Bronchial epithelial cell (primary cell): Measurements from ENCODE around the gene DST. TPM values are rescaled to one million over a fixed set of nuclear protein-coding genes. Genes with fewer than 3 reads are reported as not detected.

Source experiments
- DNase-seq: peaks from one replicate; pipeline ENCODE4 v3.0.0-alpha.2; 2010; ENCODE audit warnings: low read depth
- FAIRE-seq: peaks from 2 replicates; lab custom pipeline; 2011; peaks lifted over from hg19 to GRCh38; lab: Jason Lieb, UNC
- H3K27me3 ChIP-seq: 2 replicates; pipeline ENCODE4 v1.5.1; 2011; ENCODE audit warnings: low read length; ENCODE audit not compliant: control insufficient read depth, insufficient read depth
- H3K36me3 ChIP-seq: 2 replicates; pipeline ENCODE4 v1.5.1; 2011; ENCODE audit warnings: low read length; ENCODE audit not compliant: control insufficient read depth, insufficient read depth
- H3K4me3 ChIP-seq: 2 replicates; pipeline ENCODE4 v1.5.1; 2011; ENCODE audit warnings: mild to moderate bottlenecking, low read depth, low read length, control low read depth
- total RNA-seq: library from RNA; depleted of rRNA; stranded (reverse); fragments of >200 nt; gene quantifications from 2 replicates; pipeline ENCODE4 v1.2.1, GENCODE V29; 2014
- TF ChIP-seq, protein P1 (sequence below): IDR thresholded peaks from 2 replicates; pipeline ENCODE4 v1.5.1; 2011; ENCODE audit warnings: mild to moderate bottlenecking, moderate library complexity, low read length, control low read depth, inconsistent platforms; ENCODE audit not compliant: insufficient read depth, severe bottlenecking

DST gene
- total RNA-seq, 1 donor from 2014 or later, result 450 TPM

DNA sequence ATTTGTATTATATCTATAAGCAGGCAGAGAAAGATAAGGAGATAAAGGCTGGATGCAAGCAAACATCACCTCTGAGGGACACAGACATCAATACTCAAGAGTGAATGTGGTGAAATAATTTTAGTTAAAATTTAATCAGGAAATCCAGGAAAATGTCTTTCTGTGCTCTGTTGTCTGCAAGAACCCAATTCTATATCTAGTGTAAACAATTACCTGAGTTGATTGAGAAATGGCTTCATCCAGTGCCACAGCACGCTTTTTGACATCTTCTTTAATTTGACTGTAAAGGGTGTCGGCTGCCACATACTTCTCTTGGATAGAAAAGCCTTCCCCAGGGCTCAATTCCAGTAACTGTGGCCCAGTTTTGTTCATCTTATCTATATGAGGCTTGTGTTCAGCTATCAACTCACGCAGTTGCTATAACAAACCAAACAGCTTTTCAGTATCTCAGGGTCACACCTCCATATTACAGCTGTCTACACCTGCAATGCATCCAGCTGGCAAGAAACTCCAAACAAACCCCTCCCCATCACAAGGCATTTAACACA lies 131.6 kb downstream of the DST start:
- no peak for DNase-seq
- H3K27me3 ChIP-seq, result no peaks in the 10 kb centered on the region
- H3K4me3 ChIP-seq, result no peak overlapping the region
- H3K36me3 ChIP-seq, result peaks cover 7% of the 10 kb centered on the region
- TF ChIP-seq, protein P1, sequence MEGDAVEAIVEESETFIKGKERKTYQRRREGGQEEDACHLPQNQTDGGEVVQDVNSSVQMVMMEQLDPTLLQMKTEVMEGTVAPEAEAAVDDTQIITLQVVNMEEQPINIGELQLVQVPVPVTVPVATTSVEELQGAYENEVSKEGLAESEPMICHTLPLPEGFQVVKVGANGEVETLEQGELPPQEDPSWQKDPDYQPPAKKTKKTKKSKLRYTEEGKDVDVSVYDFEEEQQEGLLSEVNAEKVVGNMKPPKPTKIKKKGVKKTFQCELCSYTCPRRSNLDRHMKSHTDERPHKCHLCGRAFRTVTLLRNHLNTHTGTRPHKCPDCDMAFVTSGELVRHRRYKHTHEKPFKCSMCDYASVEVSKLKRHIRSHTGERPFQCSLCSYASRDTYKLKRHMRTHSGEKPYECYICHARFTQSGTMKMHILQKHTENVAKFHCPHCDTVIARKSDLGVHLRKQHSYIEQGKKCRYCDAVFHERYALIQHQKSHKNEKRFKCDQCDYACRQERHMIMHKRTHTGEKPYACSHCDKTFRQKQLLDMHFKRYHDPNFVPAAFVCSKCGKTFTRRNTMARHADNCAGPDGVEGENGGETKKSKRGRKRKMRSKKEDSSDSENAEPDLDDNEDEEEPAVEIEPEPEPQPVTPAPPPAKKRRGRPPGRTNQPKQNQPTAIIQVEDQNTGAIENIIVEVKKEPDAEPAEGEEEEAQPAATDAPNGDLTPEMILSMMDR, result no peak
- FAIRE-seq, result no peak

DNA sequence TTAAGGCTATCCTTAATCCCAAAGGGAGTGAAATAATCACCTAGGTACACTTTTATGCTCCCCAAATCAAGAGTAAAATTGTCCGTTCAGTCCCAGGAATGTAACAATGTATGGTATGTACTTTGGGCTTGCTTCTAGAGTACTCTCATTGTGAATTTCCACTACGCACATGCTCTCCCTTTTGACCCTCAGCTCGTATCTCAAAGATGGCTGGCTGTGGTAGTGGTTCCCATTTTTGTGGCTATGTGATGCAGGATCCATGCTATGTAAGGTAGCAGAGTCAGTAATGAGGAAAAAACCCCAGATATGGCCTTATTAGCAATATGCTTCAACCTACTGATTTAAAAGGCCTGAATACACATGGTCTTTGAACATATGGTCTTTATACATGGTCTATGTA lies 133.7 kb downstream of the DST start:
- H3K4me3 ChIP-seq, result no peak overlapping the region
- FAIRE-seq, result no peak
- peaks cover 7% of the 10 kb centered on the region for H3K36me3 ChIP-seq
- DNase-seq, result no peak
- TF ChIP-seq, protein P1, result no peak
- no peaks in the 10 kb centered on the region for H3K27me3 ChIP-seq

DNA sequence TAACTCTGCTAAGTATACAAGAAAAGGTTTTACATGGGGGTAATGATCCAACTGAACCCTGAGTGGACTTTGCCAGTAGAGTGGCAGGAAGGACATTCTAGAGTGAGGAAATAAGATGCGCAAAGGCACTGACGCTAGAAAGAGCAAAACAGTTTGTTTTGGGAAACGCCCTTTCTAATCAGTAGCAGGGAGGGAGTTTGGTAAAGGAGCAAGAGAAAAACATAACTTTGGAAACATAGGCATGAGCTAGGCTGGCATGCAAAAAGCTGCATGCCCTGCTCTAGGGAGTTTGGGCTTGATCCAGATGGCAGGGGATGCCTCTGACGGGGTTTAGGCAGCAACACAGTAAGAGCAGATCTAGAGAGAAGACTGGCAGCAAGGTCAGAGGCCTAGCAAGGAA lies 135.2 kb downstream of the DST start:
- Histone ChIP-seq H3K36me3 (peaks cover 9% of the 10 kb centered on the region), H3K4me3 (no peak overlapping the region), H3K27me3 (no peaks in the 10 kb centered on the region)
- no peak for FAIRE-seq
- TF ChIP-seq, protein P1, result no peak
- no peak for DNase-seq

DNA sequence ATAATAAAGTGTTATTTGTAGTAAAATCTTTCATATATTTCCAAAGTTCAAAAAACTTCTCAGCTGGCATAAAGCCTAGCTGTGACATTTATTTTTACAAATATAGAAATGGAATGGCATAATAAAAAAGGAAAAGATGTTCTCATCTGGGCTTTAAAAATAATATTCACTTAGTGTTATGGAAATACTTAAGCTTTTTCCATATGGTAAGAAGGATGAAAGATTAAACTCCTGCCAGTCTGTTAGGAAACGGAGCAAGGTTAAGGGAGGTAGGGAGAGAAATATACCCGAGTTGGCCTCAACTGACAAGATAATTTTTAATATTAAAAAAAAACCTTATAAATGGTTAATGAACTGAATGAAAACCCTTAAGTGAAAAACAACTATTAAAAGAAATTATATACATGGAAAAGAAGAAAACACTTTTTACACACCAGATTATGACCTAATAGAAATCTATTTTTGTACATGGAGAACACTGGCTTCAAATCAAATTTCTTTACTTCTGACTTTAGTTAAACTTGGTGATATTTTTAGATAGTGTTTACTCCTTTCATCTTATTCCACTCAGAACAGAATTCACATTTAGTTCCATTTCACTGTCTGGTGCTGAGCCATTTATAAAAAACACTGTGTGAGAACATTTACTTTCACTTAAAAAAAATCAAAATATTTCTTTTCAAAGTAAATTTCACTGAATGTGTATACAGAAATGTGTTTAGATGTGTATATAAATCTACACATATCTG lies 137.0 kb downstream of the DST start:
- Histone ChIP-seq H3K4me3 (no peak overlapping the region), H3K36me3 (peaks cover 8% of the 10 kb centered on the region), H3K27me3 (no peaks in the 10 kb centered on the region)
- DNase-seq (no peak), FAIRE-seq (no peak)
- TF ChIP-seq, protein P1, result no peak

DNA sequence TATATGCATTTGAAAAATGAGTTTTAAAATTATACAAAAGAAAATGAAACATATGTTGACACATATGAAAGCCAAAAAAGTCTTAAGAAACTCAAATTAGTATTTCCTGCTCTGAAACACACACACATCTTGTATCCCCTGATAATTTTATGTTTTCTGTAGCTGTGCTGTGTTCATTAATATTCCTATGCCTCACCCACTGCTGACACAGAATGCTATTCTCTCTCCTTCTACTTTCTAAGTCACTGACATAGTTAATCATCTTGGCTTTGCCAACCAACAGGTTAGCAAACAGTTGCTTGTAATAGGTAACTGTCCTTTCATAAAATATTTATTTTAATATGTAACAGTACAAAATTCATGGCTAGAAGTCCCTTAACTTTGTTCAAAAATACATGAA lies 140.7 kb downstream of the DST start:
- FAIRE-seq (no peak), DNase-seq (no peak)
- H3K36me3 ChIP-seq, result peaks cover 8% of the 10 kb centered on the region
- TF ChIP-seq, protein P1, result no peak
- H3K27me3 ChIP-seq, result no peaks in the 10 kb centered on the region
- no peak overlapping the region for H3K4me3 ChIP-seq
